T-helper 2 cell treated with Interferon-gamma antibody and Interleukin-4, amounts not matched to agents 5 μg/mL and 100 μg/mL, for 36 hours (primary cell): ENCODE results near the gene APCDD1L.

Experiments used
- DNase-seq: peaks from one replicate; pipeline ENCODE4 v3.0.0; 2021; ENCODE audit warnings: low spot score
- H3K27ac Mint-ChIP-seq: one replicate; pipeline ENCODE4 v1.8.0; 2021; ENCODE audit warnings: mild to moderate bottlenecking, mixed read lengths
- H3K27me3 Mint-ChIP-seq: one replicate; pipeline ENCODE4 v1.8.0; 2021; ENCODE audit warnings: low read depth, mixed read lengths
- H3K36me3 Mint-ChIP-seq: one replicate; pipeline ENCODE4 v1.8.0; 2021; ENCODE audit warnings: low read depth, mixed read lengths
- H3K4me1 Mint-ChIP-seq: one replicate; pipeline ENCODE4 v1.8.0; 2021; ENCODE audit warnings: low read depth, mixed read lengths
- H3K4me3 Mint-ChIP-seq: one replicate; pipeline ENCODE4 v1.8.0; 2022; ENCODE audit warnings: mild to moderate bottlenecking, moderate library complexity, mixed read lengths
- H3K9me3 Mint-ChIP-seq: one replicate; pipeline ENCODE4 v1.8.0; 2021; ENCODE audit warnings: mixed read lengths

APCDD1L gene

DNA sequence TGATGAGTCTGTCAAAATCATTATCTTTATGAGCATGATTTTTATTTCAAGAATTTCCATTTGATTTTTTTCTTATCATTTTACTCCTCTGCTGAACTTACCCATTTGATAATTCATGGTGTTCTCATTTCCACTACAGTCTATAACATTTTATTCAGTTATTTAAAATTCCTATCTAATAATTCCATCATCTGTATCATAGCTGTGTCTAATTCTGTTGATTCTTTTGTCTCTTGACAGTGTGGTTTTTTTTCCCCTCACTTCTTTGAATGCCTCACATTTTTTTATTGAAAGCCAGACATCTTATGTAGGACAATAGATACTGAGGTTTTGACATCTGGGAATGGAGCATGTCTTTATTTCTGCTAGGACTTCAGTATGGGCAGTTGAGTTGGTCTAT lies 16.5 kb upstream of the APCDD1L start:
- H3K27ac Mint-ChIP-seq: no peak overlapping the region
- no peaks in the 10 kb centered on the region for H3K36me3 Mint-ChIP-seq
- no peak overlapping the region for H3K4me3 Mint-ChIP-seq
- DNase-seq: no peak
- H3K9me3 Mint-ChIP-seq: peaks cover 49% of the 10 kb centered on the region
- H3K27me3 Mint-ChIP-seq: no peaks in the 10 kb centered on the region
- no peaks in the 10 kb centered on the region for H3K4me1 Mint-ChIP-seq

DNA sequence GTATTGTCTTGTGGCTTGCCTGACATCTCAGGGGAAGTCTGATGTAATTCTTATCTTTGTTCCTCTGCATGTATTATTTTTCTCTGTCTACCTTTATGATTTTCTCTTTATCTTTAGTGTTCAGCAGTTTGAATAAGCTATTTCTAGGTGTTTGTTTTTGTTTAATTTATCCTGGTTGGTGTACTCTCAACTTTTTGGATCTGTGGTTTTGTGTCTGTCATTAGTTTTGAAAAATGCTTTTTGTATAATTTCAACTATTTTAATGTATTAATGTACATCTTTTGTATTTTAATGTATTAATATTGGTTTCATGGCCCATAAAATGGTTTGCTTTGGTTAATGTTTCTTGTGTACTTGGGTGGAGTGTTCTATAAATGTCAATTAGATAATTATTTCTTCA lies 15.9 kb upstream of the APCDD1L start:
- Mint-ChIP-seq H3K27me3 (no peaks in the 10 kb centered on the region), H3K36me3 (no peaks in the 10 kb centered on the region), H3K9me3 (peaks cover 52% of the 10 kb centered on the region), H3K27ac (no peak overlapping the region), H3K4me1 (no peaks in the 10 kb centered on the region), H3K4me3 (no peak overlapping the region)
- no peak for DNase-seq

DNA sequence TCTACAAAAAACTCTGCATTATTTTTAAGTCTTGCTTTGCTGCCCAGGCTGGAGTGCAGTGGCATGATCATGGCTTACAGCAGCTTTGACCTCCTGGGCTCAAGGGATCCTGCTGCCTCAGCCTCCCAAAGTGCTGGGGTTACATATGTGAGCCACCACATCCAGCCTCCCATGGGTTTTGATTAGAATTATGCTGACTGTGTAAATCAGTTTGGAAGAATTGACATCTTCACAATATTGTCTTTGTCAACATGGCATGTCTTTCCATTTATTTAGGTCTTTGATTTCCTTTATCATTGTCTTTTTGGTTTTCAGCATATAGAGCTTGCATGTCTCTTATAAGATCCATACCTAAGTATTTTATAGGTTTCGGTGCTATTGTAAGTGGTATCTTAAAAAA lies 13.2 kb upstream of the APCDD1L start:
- H3K9me3 Mint-ChIP-seq: peaks cover 53% of the 10 kb centered on the region
- no peaks in the 10 kb centered on the region for H3K27me3 Mint-ChIP-seq
- H3K36me3 Mint-ChIP-seq: no peaks in the 10 kb centered on the region
- no peak overlapping the region for H3K27ac Mint-ChIP-seq
- H3K4me3 Mint-ChIP-seq: no peak overlapping the region
- H3K4me1 Mint-ChIP-seq: no peaks in the 10 kb centered on the region
- DNase-seq: no peak

DNA sequence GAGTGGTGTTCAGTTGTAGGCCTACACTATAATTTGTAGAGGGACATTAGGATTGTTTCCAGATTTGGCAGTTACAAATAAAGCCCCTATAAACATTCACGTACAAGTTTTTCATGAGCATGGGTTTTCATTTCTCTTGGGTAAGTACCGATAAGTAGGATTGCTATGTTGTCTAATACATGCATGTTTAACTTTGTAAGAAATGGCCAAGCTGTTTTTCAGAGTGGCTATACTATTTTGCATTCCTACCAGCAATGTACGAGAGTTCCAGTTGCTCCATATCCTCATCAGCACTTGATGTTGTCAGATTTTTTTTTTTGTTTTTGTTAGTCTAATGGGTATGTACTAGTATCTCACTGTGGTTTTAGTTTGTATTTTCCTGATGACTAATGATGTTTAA lies 11.2 kb upstream of the APCDD1L start:
- no peaks in the 10 kb centered on the region for H3K27me3 Mint-ChIP-seq
- no peak overlapping the region for H3K4me3 Mint-ChIP-seq
- H3K27ac Mint-ChIP-seq: no peak overlapping the region
- DNase-seq: no peak
- no peaks in the 10 kb centered on the region for H3K4me1 Mint-ChIP-seq
- H3K36me3 Mint-ChIP-seq: no peaks in the 10 kb centered on the region
- peaks cover 33% of the 10 kb centered on the region for H3K9me3 Mint-ChIP-seq

DNA sequence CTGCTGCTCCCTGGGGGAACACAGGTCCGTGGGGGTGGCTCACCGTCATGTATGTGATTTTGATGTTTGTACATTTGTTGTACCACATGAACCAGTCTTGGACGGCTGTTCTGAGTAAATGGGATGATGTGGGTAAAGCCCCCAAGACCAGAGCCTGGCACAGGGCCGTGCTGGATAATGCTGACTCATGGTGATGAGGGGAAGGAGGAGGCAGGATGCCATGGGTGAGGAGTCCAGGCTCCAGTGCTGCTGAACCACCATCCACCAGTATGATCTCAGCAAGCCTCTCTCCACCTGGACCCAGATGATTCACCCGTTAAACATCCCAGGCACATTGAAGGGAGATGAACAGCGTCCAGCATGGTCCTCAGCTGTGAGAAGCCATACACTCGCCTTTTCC lies 9.6 kb upstream of the APCDD1L start:
- DNase-seq: no peak
- no peaks in the 10 kb centered on the region for H3K4me1 Mint-ChIP-seq
- no peak overlapping the region for H3K4me3 Mint-ChIP-seq
- no peaks in the 10 kb centered on the region for H3K27me3 Mint-ChIP-seq
- H3K27ac Mint-ChIP-seq: no peak overlapping the region
- H3K36me3 Mint-ChIP-seq: no peaks in the 10 kb centered on the region
- peaks cover 24% of the 10 kb centered on the region for H3K9me3 Mint-ChIP-seq

DNA sequence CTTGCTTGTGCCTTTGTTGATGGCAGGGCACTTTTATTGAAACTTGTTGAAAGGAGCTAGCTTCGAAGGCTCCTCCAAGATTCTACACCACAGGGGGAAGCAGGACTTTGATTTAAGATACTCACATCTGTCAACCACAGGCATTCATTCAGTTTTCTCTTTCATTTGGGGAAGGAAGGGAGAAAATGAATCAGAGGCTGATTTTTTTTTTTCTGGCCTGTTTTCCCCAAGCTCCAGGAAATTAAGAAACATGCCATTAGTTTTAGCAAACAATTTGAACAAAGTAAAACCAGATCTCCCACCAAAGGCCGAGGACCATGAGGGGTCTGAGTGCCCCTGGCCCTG lies 8.7 kb upstream of the APCDD1L start:
- no peaks in the 10 kb centered on the region for H3K27me3 Mint-ChIP-seq
- H3K4me1 Mint-ChIP-seq: no peaks in the 10 kb centered on the region
- peaks cover 21% of the 10 kb centered on the region for H3K9me3 Mint-ChIP-seq
- DNase-seq: no peak
- H3K36me3 Mint-ChIP-seq: no peaks in the 10 kb centered on the region
- no peak overlapping the region for H3K27ac Mint-ChIP-seq
- no peak overlapping the region for H3K4me3 Mint-ChIP-seq

DNA sequence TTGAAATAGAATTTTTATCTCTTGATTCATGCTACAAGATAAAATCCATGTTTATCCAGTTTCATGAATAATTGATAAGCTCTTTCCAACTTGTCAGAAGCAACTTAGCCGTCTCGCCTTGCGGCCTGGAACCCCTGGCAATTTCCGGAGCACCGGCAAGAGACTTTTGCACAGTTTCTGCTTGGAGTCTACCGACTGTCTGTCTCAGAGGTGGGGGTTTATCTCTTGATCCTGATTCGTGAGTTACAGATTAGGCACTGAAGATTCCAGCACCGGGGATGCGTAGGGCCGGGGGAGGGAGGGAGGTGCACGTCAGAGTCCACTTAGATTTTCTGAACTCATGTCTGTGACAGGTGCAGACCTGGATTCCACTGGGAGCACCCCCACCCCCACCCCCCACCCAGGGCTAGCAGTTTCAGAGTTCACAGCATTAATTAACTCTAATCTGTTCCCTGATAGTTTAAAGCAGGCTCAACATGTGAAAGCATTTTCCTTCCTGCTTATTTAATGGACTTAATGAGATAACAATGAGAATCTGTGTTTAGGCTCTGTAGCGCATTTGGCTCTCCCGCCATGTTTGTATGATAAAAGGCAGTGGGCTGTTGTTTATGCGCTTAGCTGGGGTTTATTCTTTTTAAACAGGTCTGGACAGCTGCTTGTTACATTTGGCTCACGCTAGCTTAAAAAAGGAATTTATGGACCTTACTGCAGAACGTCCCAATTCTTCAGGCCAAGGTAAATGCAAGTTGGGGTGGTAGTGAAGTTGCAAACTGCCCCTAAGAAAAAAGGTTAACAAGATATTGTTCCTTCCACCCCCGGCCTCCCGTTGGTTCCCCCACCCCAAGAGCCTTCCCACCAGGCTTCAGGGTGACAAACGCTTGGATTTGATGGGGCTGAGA lies 8.1 kb upstream of the APCDD1L start:
- peaks cover 15% of the 10 kb centered on the region for H3K9me3 Mint-ChIP-seq
- DNase-seq: no peak
- no peak overlapping the region for H3K27ac Mint-ChIP-seq
- no peaks in the 10 kb centered on the region for H3K4me1 Mint-ChIP-seq
- H3K4me3 Mint-ChIP-seq: no peak overlapping the region
- no peaks in the 10 kb centered on the region for H3K27me3 Mint-ChIP-seq
- no peaks in the 10 kb centered on the region for H3K36me3 Mint-ChIP-seq

DNA sequence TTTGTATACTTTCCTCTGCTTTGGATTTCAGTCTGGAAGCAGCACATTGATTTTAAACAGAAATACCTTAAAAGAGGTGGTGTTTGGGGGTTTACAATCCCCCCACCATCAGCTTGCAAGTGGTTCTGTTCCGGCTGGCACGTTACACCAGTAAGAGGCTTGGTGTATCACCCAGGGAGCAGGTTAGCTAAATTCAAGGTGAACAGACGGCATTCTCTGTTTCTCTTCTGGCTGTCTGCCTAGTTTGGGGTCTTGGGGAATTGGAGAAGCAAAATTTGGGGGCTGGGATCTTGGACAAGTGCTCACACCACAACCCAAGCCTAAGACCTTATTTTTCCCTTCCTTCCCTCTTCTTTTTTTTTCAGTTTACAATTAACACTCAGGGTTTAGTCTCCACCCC lies 7.5 kb upstream of the APCDD1L start:
- H3K4me3 Mint-ChIP-seq: no peak overlapping the region
- no peak for DNase-seq
- no peaks in the 10 kb centered on the region for H3K27me3 Mint-ChIP-seq
- H3K36me3 Mint-ChIP-seq: no peaks in the 10 kb centered on the region
- no peak overlapping the region for H3K27ac Mint-ChIP-seq
- H3K9me3 Mint-ChIP-seq: peaks cover 14% of the 10 kb centered on the region
- H3K4me1 Mint-ChIP-seq: no peaks in the 10 kb centered on the region

DNA sequence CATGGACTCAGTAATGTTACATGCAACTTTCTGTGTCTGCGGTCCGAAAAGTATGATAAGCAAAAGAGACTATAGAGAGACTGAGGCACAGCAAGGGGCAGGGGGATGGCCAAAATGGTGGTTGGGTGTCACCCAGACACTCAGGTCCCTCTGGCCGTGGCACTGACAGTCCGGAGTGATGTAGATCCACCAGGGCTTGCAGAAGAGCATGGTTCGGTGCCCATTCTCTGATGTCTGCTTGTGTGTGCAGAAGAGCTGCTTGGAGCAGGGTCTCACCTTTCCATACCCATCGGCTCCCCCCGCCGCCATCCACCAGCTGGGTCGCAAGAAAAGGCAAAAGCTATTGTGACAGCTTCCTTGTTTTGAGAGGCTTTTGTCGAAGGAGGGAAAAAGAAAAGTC lies 6.6 kb upstream of the APCDD1L start:
- no peak overlapping the region for H3K27ac Mint-ChIP-seq
- no peaks in the 10 kb centered on the region for H3K36me3 Mint-ChIP-seq
- H3K4me1 Mint-ChIP-seq: no peaks in the 10 kb centered on the region
- H3K4me3 Mint-ChIP-seq: no peak overlapping the region
- peaks cover 4% of the 10 kb centered on the region for H3K27me3 Mint-ChIP-seq
- no peak for DNase-seq
- H3K9me3 Mint-ChIP-seq: peaks cover 6% of the 10 kb centered on the region

DNA sequence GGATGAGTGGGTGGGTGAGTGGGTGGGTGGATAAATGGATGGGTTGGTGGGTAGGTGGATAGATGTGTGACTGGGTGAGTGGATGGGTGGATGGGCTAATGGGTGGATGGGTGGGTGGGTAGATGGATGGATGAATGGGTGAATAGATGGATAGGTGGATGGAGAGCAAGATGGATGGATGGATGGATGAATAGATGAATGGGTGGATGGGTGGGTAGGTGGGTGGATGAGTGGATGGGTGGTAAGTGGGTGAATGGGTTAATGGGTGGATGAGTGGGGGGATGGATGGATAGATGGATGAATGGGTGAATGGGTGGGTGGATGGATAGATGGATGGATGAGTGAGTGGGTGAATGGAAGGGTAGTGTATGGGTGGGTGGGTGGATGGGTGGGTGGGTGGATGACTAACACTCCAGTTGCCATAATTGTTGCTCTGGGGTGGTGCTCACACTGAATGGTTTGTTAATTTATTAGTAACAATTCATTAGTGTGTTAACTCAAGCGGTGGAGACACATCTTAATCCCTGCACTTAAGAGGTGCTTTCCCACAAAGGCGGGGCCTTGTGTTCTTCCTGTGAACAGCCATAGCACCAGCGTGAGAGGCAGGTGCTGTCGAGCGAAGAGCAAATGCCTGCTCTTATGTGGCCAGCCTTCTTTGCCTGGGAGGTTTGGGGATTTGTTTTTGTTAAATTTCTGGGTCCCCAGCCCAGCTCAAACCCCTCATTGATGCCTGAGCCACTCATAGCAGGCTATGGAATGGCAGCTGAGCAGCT lies 4.9 kb upstream of the APCDD1L start:
- H3K4me3 Mint-ChIP-seq: no peak overlapping the region
- H3K4me1 Mint-ChIP-seq: no peaks in the 10 kb centered on the region
- H3K36me3 Mint-ChIP-seq: no peaks in the 10 kb centered on the region
- no peak for DNase-seq
- H3K9me3 Mint-ChIP-seq: no peaks in the 10 kb centered on the region
- peaks cover 18% of the 10 kb centered on the region for H3K27me3 Mint-ChIP-seq
- H3K27ac Mint-ChIP-seq: no peak overlapping the region

DNA sequence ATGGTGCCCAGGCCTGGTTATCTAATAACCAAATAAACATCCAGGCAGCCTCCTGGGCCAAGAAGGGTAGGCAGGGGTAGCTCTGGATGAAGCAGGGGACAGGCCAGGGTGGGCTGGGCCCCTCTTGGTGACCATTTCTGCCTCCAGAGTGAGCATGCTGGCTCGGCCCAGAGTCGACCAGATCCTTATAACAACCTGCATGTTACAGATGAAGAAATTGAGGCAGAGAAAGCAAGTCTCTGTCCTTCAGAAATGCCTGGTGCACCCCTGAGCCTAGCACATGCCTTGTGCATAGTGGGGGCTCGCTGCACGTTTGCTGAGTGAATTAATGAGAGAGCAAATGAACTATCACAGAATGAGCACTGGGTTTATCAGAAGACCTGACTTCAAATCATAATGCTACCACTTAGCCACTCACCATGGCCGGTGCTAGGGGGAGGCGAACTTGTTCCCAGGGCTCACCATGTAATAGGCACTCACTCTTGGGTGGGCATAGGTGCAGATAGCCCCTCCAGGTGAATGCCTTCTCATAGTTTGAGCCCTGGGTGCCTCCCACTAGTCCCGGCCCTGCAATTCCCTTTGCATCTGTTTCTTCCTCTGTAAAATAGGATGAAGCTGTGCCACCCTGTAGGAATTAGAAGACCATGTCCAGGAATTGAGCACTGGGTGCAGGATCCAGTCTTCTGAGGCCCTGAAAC lies 3.8 kb upstream of the APCDD1L start:
- DNase-seq: no peak
- Mint-ChIP-seq H3K4me1 (no peaks in the 10 kb centered on the region), H3K27ac (no peak overlapping the region), H3K36me3 (no peaks in the 10 kb centered on the region), H3K4me3 (no peak overlapping the region), H3K9me3 (no peaks in the 10 kb centered on the region), H3K27me3 (peaks cover 23% of the 10 kb centered on the region)

DNA sequence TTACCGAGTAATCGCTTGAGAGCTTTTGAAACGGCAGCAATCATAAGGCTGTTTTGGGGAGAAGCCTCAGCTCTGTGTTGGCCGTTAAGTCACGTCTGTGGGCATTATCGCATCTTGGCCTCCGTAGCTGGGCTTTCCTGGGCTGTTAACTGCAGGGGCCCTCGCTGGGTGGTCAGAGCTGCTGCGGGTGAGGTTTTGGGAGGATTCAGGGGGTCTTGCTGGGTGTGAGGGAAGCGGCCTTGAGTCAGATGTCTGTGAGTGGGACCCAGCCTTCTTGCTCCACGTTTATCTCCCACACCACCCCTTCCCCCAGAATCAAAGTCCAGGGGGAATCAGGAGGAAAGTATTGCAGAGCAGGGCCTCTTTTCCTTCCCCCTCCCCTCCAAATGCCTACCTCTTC lies 3.2 kb upstream of the APCDD1L start:
- no peak overlapping the region for H3K27ac Mint-ChIP-seq
- H3K4me3 Mint-ChIP-seq: no peak overlapping the region
- no peaks in the 10 kb centered on the region for H3K4me1 Mint-ChIP-seq
- DNase-seq: no peak
- no peaks in the 10 kb centered on the region for H3K9me3 Mint-ChIP-seq
- H3K27me3 Mint-ChIP-seq: peaks cover 25% of the 10 kb centered on the region
- H3K36me3 Mint-ChIP-seq: no peaks in the 10 kb centered on the region

DNA sequence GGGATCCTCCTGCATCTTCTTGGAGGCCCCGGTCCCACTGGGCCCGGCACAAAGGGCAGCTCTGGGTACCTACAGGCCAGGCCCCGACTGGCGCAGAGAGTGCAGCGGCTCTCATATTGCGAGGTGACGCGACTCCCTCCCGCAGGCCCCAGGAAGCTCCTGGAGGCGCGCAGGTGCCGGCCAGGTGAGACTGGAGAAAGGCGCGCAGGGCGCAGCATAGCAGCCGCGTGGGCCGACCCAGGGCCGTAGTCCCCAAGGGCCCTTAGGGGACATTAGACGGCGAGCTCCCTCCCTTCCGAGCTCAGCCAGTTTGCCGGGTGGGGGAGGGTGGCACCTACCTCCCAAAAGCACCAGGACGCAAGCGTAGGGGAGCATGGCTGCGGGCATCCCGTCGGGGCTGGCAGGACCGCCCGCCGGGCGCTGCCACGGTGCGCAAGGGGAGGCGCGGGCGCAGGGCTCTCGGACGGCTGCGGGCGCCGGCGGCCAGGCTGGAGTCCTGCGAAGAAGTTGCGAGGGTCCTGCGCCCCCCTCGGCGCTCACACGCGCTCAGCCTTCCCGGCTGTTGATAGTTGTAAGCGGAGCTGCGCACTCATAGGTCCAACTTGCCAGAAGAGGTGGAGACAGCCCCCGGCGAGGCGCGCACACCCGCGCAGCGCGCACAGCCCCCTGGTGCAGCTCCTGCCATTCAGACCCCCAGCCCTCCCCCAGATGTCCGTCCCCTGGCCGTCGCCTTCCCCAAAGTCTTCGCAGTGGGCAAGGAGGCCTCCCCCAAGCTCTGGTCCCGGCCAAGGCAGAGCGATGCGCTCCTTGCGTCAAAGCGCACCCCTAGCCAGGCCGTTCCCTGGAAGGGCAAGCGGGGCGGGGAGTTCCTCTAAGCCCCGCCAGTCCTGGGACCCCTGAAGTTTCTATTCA lies 622 bp downstream of the APCDD1L start:
- H3K27me3 Mint-ChIP-seq: peaks cover 37% of the 10 kb centered on the region
- no peak for DNase-seq
- H3K27ac Mint-ChIP-seq: no peak overlapping the region
- no peaks in the 10 kb centered on the region for H3K9me3 Mint-ChIP-seq
- H3K4me1 Mint-ChIP-seq: no peaks in the 10 kb centered on the region
- no peak overlapping the region for H3K4me3 Mint-ChIP-seq
- H3K36me3 Mint-ChIP-seq: no peaks in the 10 kb centered on the region
